RWPE1 (cell line): ENCODE results near the gene POLN.

Experiments
- CTCF ChIA-PET: fragments of 350-600 bp; sonication (Branson Sonifier 250); formaldehyde crosslinking; extraction: SDS; loops from one replicate; lab custom pipeline; 2021; lab: Yijun Ruan, JAX
- POLR2A ChIA-PET: fragments of 400-600 bp; formaldehyde crosslinking; extraction: SDS; loops from one replicate; lab custom pipeline; 2020; ENCODE audit warnings: antibody characterized with exemption; ENCODE audit not compliant: low non-redundant PET; lab: Yijun Ruan, JAX
- DNase-seq: peaks from one replicate; pipeline ENCODE4 v3.0.0; 2012; ENCODE audit warnings: low spot score
- H3K27ac ChIP-seq: fragments of 450-650 bp; 2 replicates; pipeline ENCODE4 v1.5.1; 2017
- TF ChIP-seq, protein P1 (sequence below): fragments of 450-650 bp; conservative IDR thresholded peaks from 2 replicates; pipeline ENCODE4 v1.5.1; 2017; ENCODE audit warnings: low read depth, mild to moderate bottlenecking

Gene POLN

DNA sequence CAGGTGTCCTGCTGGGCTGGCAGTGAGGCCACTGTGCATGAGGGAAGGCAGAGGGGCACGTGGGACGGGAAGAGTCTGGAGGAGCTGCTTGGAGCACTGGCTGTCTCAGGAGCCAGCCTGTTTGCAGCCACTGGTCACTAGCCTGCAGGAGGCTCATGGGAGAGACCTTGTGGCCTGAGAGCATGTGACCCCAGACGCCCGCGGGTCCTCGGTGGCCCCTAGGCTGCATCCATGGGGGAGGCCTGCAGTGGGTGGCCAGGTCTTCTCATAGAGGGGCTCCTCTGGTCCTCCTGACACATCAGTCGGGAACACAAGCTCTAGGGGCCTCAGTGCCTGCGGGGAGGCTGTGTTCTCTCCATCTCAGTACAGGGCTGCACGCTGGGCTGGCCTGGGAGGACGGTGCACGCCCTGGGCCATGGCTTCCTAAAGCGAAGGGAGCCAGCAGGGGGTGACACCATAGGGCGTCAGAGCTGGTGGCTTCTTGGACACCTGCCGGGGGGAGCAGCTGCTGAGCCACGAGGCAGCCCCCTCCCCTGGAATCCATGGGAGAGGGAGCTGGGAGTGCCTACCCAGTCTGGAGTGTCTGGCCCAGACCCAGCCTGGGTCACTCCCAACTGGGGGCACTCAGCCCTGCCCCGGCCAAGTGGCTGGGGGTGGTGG is 170.5 kb downstream of the POLN start:
- TF ChIP-seq, protein P1, sequence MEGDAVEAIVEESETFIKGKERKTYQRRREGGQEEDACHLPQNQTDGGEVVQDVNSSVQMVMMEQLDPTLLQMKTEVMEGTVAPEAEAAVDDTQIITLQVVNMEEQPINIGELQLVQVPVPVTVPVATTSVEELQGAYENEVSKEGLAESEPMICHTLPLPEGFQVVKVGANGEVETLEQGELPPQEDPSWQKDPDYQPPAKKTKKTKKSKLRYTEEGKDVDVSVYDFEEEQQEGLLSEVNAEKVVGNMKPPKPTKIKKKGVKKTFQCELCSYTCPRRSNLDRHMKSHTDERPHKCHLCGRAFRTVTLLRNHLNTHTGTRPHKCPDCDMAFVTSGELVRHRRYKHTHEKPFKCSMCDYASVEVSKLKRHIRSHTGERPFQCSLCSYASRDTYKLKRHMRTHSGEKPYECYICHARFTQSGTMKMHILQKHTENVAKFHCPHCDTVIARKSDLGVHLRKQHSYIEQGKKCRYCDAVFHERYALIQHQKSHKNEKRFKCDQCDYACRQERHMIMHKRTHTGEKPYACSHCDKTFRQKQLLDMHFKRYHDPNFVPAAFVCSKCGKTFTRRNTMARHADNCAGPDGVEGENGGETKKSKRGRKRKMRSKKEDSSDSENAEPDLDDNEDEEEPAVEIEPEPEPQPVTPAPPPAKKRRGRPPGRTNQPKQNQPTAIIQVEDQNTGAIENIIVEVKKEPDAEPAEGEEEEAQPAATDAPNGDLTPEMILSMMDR, result no peak
- H3K27ac ChIP-seq, result no peak overlapping the region
- DNase-seq, result no peak
- ChIA-PET POLR2A (no interaction called here), CTCF (no interaction called here)

DNA sequence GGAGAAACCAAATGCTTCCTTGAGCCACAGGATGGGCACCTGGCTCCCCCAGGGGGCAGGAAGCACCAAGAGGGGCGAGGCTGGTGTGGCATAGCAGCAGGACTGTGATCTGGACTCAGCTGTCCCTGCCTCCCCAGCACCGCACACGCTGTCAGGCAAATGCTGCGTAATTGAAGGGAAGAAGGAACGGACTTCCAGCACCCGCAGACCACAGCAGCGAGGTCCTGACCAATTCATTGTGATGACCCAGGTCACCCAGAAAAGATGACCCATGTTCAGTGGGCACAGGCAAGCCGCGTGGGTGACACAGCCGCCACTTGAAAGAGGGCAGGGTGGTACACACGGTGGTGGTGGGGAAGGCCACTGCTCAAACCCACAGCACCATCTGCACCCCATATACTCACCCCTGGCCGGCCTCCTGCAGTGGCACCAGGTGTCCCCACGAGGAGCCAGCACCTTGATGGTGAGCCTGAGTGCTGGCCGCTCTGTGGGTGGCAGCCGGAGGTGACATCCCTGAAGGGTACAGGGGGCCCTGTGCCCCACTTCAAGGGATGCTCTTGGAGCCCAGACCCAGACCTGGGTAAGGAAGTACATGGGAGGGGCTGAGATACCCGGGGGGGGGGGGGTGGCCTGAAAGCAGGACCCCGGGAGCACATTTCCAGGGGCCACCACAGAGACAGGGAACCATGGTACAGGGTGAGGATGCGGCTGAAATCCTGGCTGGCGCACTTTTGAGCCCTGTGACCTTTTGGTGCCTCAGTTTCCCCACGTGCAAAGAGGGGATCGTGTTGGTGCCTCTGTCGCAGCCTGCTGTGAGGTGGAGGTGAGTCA is 171.3 kb downstream of the POLN start:
- no peak for DNase-seq
- TF ChIP-seq, protein P1, result no peak
- ChIA-PET POLR2A (no interaction called here), CTCF (no interaction called here)
- no peak overlapping the region for H3K27ac ChIP-seq

DNA sequence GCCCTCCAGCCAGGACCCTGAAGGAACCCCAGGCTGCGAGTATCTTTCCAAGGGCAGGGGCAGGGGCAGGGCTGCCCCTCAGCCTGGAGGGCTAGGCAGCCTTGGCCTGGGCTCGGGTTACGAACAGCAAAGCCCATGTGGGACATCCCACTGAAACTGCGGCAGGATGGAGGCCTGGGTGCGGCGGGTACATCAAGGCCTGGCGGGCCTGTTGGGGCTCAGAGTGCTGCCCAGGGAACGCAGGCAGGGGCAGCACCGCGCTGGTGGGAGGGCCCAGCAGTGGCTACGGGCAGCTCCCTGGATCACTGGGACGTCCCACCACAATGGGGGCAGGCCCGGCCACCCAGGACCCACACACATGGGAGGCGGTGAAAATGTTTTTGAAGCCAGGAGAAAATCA is 171.9 kb downstream of the POLN start:
- DNase-seq, result no peak
- ChIA-PET CTCF (no interaction called here), POLR2A (no interaction called here)
- H3K27ac ChIP-seq, result no peak overlapping the region
- TF ChIP-seq, protein P1, result no peak

DNA sequence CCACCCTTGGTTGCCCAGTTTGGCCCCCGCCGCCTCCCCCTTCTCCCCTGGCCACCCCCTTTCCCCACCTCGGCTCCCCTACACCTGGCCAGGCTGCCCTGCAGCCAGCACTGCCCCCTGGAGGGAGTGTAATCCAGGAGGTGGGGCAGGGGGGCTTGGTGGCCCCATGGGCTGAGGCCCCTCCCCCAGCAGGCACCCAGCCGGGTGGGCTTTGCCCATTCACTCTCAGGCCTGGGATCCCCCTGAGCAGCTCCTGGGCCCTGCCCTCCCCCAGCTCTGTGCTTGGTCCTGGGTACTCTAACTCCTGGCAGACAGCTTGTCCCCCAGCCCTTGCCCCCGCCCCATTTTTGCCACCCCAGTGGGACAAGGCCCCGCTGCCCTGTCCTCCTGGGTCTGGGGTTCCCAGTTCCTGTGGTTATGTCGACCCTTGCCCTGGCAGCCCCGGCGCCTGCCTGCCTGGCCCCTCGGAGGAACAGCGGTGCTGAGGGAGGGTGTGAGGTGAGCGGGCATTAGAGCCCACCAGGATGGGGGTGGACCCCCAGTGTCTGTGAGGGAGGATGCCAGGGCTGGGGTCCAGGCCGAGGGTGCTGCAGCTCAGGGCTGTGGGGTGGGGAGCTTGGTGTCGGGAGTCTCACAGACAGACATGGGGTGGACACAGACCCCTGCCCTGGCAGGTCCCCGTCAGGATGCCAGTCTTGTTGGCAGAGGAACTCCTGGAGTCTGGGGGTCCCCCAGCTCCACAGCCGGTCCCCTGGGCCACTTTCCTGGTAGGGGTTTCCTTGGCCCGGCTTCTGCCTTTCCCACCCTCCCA is 172.6 kb downstream of the POLN start:
- ChIA-PET POLR2A (no interaction called here), CTCF (no interaction called here)
- TF ChIP-seq, protein P1, result no peak
- no peak for DNase-seq
- H3K27ac ChIP-seq, result no peak overlapping the region

DNA sequence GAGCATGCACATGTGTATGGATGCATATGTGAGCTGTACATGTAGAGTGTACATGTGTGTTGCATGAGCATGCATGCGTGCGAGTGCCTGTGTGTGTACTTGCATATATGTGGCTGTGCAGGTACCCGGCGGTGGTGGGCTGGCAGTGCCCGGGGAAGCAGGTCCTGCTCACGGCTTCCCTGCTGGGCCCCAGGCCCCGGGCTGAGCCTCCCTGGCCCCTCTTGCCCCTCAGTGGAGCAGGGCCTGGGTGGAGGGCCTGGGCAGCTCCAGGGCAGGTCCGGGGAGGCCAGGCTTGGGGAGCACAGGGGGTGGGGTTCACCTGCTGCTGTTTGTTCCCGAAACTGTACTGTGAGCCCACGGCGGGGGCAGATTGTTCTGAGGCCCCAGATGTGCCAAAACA is 173.4 kb downstream of the POLN start:
- CTCF ChIA-PET, result no interaction called here
- no peak for DNase-seq
- H3K27ac ChIP-seq, result no peak overlapping the region
- POLR2A ChIA-PET, result no interaction called here
- TF ChIP-seq, protein P1, result no peak

DNA sequence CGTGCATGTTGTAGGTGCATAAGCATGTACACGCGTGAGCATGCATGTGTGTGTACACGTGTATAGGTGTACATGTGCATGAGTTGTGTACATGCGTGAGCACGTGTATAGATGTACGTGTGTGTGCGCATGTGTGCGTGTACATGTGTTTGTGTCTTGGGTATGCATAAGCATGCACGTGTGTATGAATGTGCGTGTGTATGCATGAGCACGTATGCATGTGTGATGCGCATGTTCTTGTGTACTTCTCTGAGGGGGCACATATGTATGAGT is 173.8 kb downstream of the POLN start:
- no peak for DNase-seq
- TF ChIP-seq, protein P1, result no peak
- POLR2A ChIA-PET, result no interaction called here
- CTCF ChIA-PET, result no interaction called here
- H3K27ac ChIP-seq, result no peak overlapping the region
